ENCODE results near the gene FCHSD1. TPM values are rescaled to one million over a fixed set of nuclear protein-coding genes. Genes with fewer than 3 reads are reported as not detected.
A peak's percentile ranks its signal among the peaks of the same experiment; 100 is the strongest.
"Not testable (repeated sequence)": the region's sequence is repeated elsewhere in the genome, so short reads cannot be mapped to it uniquely, and the experiment has no call there.

FCHSD1 gene
- total RNA-seq, 1 donor from 2014 or later, result 40.6 TPM

DNA sequence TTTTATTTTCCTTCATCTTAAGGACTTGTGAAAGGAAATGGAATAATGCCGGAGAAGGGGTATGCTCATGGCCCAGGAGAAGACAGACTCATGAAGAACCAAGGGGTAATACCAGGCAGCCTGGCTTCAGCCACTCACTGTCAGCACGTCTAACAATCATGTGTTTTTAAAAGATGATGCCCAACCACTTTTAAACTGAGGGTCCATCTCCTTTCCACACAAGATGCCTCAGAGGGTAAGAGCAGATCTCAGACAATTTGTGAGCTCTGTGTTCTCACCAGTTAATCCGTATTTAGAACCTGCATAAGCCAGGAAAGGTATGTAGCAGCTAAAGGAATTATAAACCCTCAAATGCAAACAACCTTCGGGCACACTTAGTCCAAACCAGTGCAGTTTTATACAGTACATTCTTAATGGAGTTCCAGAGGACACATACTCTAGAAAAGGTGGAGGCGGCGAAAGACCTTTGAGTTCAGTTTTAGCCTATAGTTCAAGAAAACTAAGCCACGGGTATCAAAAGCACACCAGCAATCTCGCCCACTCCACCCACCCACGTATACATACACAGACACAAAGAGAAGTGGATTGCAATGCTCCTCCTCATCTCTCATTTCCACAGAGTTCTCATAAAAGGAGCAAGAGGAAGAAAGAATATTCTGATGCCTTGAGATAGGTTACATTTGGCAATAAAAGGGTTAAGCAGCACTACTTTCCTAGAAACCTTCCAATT, 35.1 kb downstream of the FCHSD1 start:
- Histone ChIP-seq H4K20me1 (ENCODE audit: insufficient read depth, low read length) (peaks cover 38% of the 10 kb centered on the region), H3K4me2 (ENCODE audit: low read length) (no peak overlapping the region), H2AFZ (ENCODE audit: low read depth, low read length) (no peak overlapping the region), H3K9me3 (ENCODE audit: insufficient read depth, low read depth, low read length) (no peaks in the 10 kb centered on the region), H3K27ac (ENCODE audit: low read depth, low read length) (no peak overlapping the region), H3K4me3 (ENCODE audit: insufficient read depth, low read depth, low read length) (no peak overlapping the region), H3K36me3 (ENCODE audit: insufficient read depth, low read length) (peaks cover 3% of the 10 kb centered on the region), H3K79me2 (ENCODE audit: insufficient read depth, low read length) (peaks cover 70% of the 10 kb centered on the region), H3K4me1 (ENCODE audit: insufficient read depth, low read length) (peaks cover 11% of the 10 kb centered on the region), H3K27me3 (ENCODE audit: insufficient read depth, low read length) (no peaks in the 10 kb centered on the region), H3K9ac (ENCODE audit: low read length) (no peak overlapping the region)
- peaks cover 13% of the 10 kb centered on the region for H3K4me1 Mint-ChIP-seq (ENCODE audit: low read depth, unreplicated experiment)
- peak overlapping the region; percentile 6 for H3K4me3 Mint-ChIP-seq (ENCODE audit: unreplicated experiment)
- no peaks in the 10 kb centered on the region for H3K36me3 Mint-ChIP-seq (ENCODE audit: low read depth, unreplicated experiment)
- no peaks in the 10 kb centered on the region for H3K9me3 Mint-ChIP-seq (ENCODE audit: unreplicated experiment)
- FAIRE-seq, result no peak
- DNase-seq (ENCODE audit: low read depth), result no peak
- TF ChIP-seq EZH2 (IDR thresholded peaks at IDR 0.05; ENCODE audit: insufficient read depth, low read length), result no peak
- TF ChIP-seq, protein P1, sequence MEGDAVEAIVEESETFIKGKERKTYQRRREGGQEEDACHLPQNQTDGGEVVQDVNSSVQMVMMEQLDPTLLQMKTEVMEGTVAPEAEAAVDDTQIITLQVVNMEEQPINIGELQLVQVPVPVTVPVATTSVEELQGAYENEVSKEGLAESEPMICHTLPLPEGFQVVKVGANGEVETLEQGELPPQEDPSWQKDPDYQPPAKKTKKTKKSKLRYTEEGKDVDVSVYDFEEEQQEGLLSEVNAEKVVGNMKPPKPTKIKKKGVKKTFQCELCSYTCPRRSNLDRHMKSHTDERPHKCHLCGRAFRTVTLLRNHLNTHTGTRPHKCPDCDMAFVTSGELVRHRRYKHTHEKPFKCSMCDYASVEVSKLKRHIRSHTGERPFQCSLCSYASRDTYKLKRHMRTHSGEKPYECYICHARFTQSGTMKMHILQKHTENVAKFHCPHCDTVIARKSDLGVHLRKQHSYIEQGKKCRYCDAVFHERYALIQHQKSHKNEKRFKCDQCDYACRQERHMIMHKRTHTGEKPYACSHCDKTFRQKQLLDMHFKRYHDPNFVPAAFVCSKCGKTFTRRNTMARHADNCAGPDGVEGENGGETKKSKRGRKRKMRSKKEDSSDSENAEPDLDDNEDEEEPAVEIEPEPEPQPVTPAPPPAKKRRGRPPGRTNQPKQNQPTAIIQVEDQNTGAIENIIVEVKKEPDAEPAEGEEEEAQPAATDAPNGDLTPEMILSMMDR (IDR thresholded peaks at IDR 0.05; ENCODE audit: insufficient read depth, low read depth, low read length), result no peak
- no peak overlapping the region for H3K27ac Mint-ChIP-seq (ENCODE audit: unreplicated experiment)
- H3K27me3 Mint-ChIP-seq (ENCODE audit: low read depth, unreplicated experiment), result no peaks in the 10 kb centered on the region

DNA sequence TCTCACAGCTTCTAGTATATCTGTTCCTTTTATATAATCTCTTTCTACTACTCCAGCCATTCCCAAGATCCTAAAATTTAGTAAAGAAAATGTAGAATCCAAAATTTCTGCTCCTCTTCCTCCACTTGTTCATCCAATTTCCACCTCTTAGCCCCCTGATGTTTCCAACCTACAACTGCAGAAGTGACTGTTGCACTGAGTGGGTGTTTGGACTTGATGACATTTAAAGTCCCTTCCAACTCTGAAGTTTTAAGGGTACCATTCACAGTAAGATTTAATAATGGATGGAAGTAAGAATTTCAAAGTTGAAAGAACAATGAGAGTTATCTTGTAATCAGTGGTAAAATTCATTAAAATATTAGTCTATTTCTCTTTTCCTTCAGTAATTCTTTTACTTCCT, 37.9 kb downstream of the FCHSD1 start:
- TF ChIP-seq EZH2 (IDR thresholded peaks at IDR 0.05; ENCODE audit: insufficient read depth, low read length), result no peak
- TF ChIP-seq, protein P1 (IDR thresholded peaks at IDR 0.05; ENCODE audit: insufficient read depth, low read depth, low read length), result no peak
- Mint-ChIP-seq H3K4me1 (ENCODE audit: low read depth, unreplicated experiment) (peaks cover 14% of the 10 kb centered on the region), H3K4me3 (ENCODE audit: unreplicated experiment) (no peak overlapping the region), H3K9me3 (ENCODE audit: unreplicated experiment) (no peaks in the 10 kb centered on the region), H3K27me3 (ENCODE audit: low read depth, unreplicated experiment) (no peaks in the 10 kb centered on the region), H3K36me3 (ENCODE audit: low read depth, unreplicated experiment) (peaks cover 2% of the 10 kb centered on the region), H3K27ac (ENCODE audit: unreplicated experiment) (no peak overlapping the region)
- Histone ChIP-seq H3K27me3 (ENCODE audit: insufficient read depth, low read length) (no peaks in the 10 kb centered on the region), H3K4me3 (ENCODE audit: insufficient read depth, low read depth, low read length) (no peak overlapping the region), H3K4me1 (ENCODE audit: insufficient read depth, low read length) (peaks cover 11% of the 10 kb centered on the region), H3K9ac (ENCODE audit: low read length) (no peak overlapping the region), H3K27ac (ENCODE audit: low read depth, low read length) (no peak overlapping the region), H4K20me1 (ENCODE audit: insufficient read depth, low read length) (peaks cover 57% of the 10 kb centered on the region), H3K4me2 (ENCODE audit: low read length) (no peak overlapping the region), H3K9me3 (ENCODE audit: insufficient read depth, low read depth, low read length) (no peaks in the 10 kb centered on the region), H3K36me3 (ENCODE audit: insufficient read depth, low read length) (no peaks in the 10 kb centered on the region), H3K79me2 (ENCODE audit: insufficient read depth, low read length) (peaks cover 92% of the 10 kb centered on the region), H2AFZ (ENCODE audit: low read depth, low read length) (no peak overlapping the region)
- FAIRE-seq, result no peak
- DNase-seq (ENCODE audit: low read depth), result no peak

DNA sequence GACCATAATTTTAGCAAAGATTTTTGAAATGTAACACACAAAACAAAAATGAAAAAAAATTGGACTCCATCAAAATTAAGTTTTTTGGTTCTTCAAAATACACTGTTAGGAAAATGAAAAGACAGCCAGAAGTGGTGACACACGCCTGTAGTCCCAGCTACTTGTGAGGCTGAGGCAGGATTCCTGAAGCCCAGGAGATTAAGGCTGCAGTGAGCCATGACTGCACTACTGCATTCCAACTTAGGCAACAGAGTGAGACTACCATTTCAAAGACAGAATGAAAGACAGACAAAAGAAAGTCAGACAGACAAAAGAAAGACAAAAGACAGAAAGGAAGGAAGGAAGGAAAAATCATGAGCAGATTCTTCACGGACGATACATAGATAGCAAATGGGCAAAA, 39.9 kb downstream of the FCHSD1 start:
- Histone ChIP-seq H4K20me1 (ENCODE audit: insufficient read depth, low read length) (peaks cover 51% of the 10 kb centered on the region), H3K36me3 (ENCODE audit: insufficient read depth, low read length) (no peaks in the 10 kb centered on the region), H3K27ac (ENCODE audit: low read depth, low read length) (no peak overlapping the region), H3K9me3 (ENCODE audit: insufficient read depth, low read depth, low read length) (no peaks in the 10 kb centered on the region), H3K4me2 (ENCODE audit: low read length) (no peak overlapping the region), H3K4me1 (ENCODE audit: insufficient read depth, low read length) (no peaks in the 10 kb centered on the region), H3K79me2 (ENCODE audit: insufficient read depth, low read length) (peaks cover 87% of the 10 kb centered on the region), H3K27me3 (ENCODE audit: insufficient read depth, low read length) (no peaks in the 10 kb centered on the region), H2AFZ (ENCODE audit: low read depth, low read length) (no peak overlapping the region), H3K9ac (ENCODE audit: low read length) (no peak overlapping the region), H3K4me3 (ENCODE audit: insufficient read depth, low read depth, low read length) (no peak overlapping the region)
- DNase-seq (ENCODE audit: low read depth) (no peak), FAIRE-seq (no peak)
- Mint-ChIP-seq H3K27ac (ENCODE audit: unreplicated experiment) (no peak overlapping the region), H3K4me1 (ENCODE audit: low read depth, unreplicated experiment) (peaks cover 3% of the 10 kb centered on the region), H3K4me3 (ENCODE audit: unreplicated experiment) (no peak overlapping the region), H3K9me3 (ENCODE audit: unreplicated experiment) (no peaks in the 10 kb centered on the region), H3K36me3 (ENCODE audit: low read depth, unreplicated experiment) (peaks cover 2% of the 10 kb centered on the region), H3K27me3 (ENCODE audit: low read depth, unreplicated experiment) (no peaks in the 10 kb centered on the region)
- TF ChIP-seq, protein P1 (IDR thresholded peaks at IDR 0.05; ENCODE audit: insufficient read depth, low read depth, low read length), result no peak
- no peak for TF ChIP-seq EZH2 (IDR thresholded peaks at IDR 0.05; ENCODE audit: insufficient read depth, low read length)

DNA sequence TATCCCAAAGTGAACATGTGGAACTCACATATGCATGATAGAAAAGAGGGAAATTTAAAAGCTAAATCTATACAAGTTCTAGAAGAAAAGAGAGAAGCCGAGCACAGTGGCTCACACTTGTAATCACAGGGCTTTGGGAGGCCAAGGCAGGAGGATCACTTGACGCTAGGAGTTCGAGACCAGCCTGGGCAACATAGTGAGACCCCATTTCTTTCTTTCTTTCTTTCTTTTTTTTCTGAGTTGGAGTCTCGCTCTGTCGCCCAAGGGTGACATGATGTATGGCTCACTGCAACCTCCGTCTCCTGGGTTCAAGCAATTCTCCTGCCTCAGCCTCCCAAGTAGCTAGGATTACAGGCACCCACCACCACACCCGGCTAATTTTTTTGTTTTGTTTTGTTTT, 41.3 kb downstream of the FCHSD1 start:
- H3K9me3 ChIP-seq (ENCODE audit: insufficient read depth, low read depth, low read length); FAIRE-seq; H3K27ac ChIP-seq (ENCODE audit: low read depth, low read length); H3K27me3 ChIP-seq (ENCODE audit: insufficient read depth, low read length); H3K4me1 Mint-ChIP-seq (ENCODE audit: low read depth, unreplicated experiment); H3K4me3 Mint-ChIP-seq (ENCODE audit: unreplicated experiment); H3K4me3 ChIP-seq (ENCODE audit: insufficient read depth, low read depth, low read length); H3K4me1 ChIP-seq (ENCODE audit: insufficient read depth, low read length); H3K27me3 Mint-ChIP-seq (ENCODE audit: low read depth, unreplicated experiment); H3K36me3 Mint-ChIP-seq (ENCODE audit: low read depth, unreplicated experiment); H3K27ac Mint-ChIP-seq (ENCODE audit: unreplicated experiment); H2AFZ ChIP-seq (ENCODE audit: low read depth, low read length); DNase-seq (ENCODE audit: low read depth); H3K4me2 ChIP-seq (ENCODE audit: low read length); H3K36me3 ChIP-seq (ENCODE audit: insufficient read depth, low read length); H3K9ac ChIP-seq (ENCODE audit: low read length); H3K9me3 Mint-ChIP-seq (ENCODE audit: unreplicated experiment): not testable (repeated sequence)
- Histone ChIP-seq H4K20me1 (ENCODE audit: insufficient read depth, low read length) (peaks cover 43% of the 10 kb centered on the region), H3K79me2 (ENCODE audit: insufficient read depth, low read length) (peaks cover 90% of the 10 kb centered on the region)
